Left kidney (tissue), 8 donors: Measurements from ENCODE around the gene TFB2M. TPM values are rescaled to one million over a fixed set of nuclear protein-coding genes. Genes with fewer than 3 reads are reported as not detected.
A peak's percentile ranks its signal among the peaks of the same experiment; 100 is the strongest.
"Not testable (repeated sequence)": the region's sequence is repeated elsewhere in the genome, so short reads cannot be mapped to it uniquely, and the experiment has no call there.

Experiments used
- DNase-seq: peaks from one replicate; pipeline ENCODE4 v3.0.0-alpha.2; 2013
- long read RNA-seq, 8 donors: transcript quantifications; one replicate each; lab custom pipeline, GENCODE V29; 2026
- polyA plus RNA-seq: library from polyadenylated mRNA; unstranded; fragments of 120-200 nt; gene quantifications from one replicate; pipeline ENCODE4 v1.2.1, GENCODE V29; 2013; ENCODE audit not compliant: insufficient read length

Gene TFB2M, protein sequence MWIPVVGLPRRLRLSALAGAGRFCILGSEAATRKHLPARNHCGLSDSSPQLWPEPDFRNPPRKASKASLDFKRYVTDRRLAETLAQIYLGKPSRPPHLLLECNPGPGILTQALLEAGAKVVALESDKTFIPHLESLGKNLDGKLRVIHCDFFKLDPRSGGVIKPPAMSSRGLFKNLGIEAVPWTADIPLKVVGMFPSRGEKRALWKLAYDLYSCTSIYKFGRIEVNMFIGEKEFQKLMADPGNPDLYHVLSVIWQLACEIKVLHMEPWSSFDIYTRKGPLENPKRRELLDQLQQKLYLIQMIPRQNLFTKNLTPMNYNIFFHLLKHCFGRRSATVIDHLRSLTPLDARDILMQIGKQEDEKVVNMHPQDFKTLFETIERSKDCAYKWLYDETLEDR
- 21.3 TPM for polyA plus RNA-seq
- long read RNA-seq, donor 1, transcript TFB2M-201 (8 exons, 1,848 nt) = major isoform, 6 of 12 reads
- long read RNA-seq, donor 1, partial matches to known transcripts = 6 of 12 reads
- long read RNA-seq, donor 1, other reads (novel, unspliced or antisense) = 0 of 12 reads
- long read RNA-seq, donor 2, transcript TFB2M-201 (8 exons, 1,848 nt) = major isoform, 12 of 12 reads
- long read RNA-seq, donor 2, partial matches to known transcripts = 0 of 12 reads
- long read RNA-seq, donor 2, other reads (novel, unspliced or antisense) = 0 of 12 reads
- long read RNA-seq, donor 3, partial matches to known transcripts = 0 of 3 reads
- long read RNA-seq, donor 3, other reads (novel, unspliced or antisense) = 0 of 3 reads
- long read RNA-seq, donor 4 = 0 reads
- long read RNA-seq, donor 5, transcript TFB2M-201 (8 exons, 1,848 nt) = major isoform, 15 of 15 reads
- long read RNA-seq, donor 5, partial matches to known transcripts = 0 of 15 reads
- long read RNA-seq, donor 5, other reads (novel, unspliced or antisense) = 0 of 15 reads
- long read RNA-seq, donor 6, transcript TFB2M-201 (8 exons, 1,848 nt) = major isoform, 7 of 7 reads
- long read RNA-seq, donor 6, partial matches to known transcripts = 0 of 7 reads
- long read RNA-seq, donor 6, other reads (novel, unspliced or antisense) = 0 of 7 reads
- long read RNA-seq, donor 7, transcript TFB2M-201 (8 exons, 1,848 nt) = major isoform, 11 of 11 reads
- long read RNA-seq, donor 7, partial matches to known transcripts = 0 of 11 reads
- long read RNA-seq, donor 7, other reads (novel, unspliced or antisense) = 0 of 11 reads
- long read RNA-seq, donor 8, transcript TFB2M-201 (8 exons, 1,848 nt) = major isoform, 6 of 6 reads
- long read RNA-seq, donor 8, partial matches to known transcripts = 0 of 6 reads
- long read RNA-seq, donor 8, other reads (novel, unspliced or antisense) = 0 of 6 reads

- peak; percentile 98 for DNase-seq
These were observed at the start of gene TFB2M, which contains the start of gene CNST for GRCh38 chr1:246566128-246566812. TSS of gene TFB2M (minus strand) at chr1:246566261. CDS start at chr1:246566138, 123 bp downstream. TSS of gene CNST (plus strand) at chr1:246566456. CDS start at chr1:246591563, 25,107 bp downstream.

GRCh38 chr1:246613096-246613758 lies 47.2 kb upstream of the TFB2M start:
- no peak for DNase-seq

DNA sequence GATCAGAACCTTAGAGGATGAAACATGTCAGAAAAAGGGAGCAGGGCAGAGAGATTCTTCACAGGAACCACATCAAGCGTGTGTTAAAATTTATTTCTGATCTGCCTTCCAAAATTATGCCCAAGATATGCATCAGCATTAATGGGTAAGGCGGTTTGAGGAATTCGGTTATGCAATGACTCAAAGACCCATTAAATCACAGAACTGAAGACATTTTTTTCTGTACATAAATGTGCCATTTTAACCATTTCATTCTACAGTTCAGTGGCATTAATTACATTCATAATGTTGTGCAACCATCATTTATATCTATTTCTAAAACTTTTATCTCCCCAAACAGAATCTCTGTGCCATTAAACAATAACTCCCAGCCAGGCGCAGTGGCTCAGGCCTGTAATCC lies 43.6 kb upstream of the TFB2M start:
- DNase-seq = no peak

DNA sequence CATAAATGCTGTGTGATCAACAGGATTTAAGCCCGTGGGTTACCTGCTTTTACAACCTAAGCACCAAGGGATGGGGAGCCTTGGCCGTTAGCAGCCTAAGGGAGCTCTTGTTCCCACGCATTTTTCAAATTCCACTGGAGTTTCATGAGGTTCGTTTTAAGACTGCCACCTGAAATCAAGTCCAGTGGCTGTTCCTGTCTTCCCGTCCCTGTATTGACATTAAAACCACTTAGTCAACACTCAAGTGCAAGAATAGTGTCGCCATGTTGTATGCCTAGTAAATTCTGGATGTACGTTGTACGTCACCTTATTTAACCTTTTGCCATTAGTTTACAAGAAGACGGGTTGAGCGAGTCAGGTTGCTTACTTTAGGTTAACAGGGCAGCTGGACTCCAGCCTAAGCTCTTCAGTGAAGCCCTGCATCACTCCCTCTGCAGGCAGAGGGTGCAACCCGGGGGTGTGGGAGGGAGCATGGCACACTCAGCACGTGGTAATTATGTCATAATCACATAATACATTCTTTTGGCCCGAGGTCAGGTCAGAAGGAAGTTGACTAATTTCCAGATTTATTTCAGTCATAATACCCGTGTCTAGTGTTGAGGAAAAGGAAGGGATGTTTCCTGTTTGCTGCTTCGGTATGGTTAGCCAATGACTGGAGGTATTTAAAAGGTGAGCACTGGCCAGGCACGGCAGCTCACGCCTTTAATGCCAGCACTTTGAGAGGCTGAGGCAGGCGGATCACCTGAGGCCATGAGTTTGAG lies 42.7 kb upstream of the TFB2M start:
- peak; percentile 24 for DNase-seq

GRCh38 chr1:246607462-246607861 lies 41.4 kb upstream of the TFB2M start:
- no peak for DNase-seq

DNA sequence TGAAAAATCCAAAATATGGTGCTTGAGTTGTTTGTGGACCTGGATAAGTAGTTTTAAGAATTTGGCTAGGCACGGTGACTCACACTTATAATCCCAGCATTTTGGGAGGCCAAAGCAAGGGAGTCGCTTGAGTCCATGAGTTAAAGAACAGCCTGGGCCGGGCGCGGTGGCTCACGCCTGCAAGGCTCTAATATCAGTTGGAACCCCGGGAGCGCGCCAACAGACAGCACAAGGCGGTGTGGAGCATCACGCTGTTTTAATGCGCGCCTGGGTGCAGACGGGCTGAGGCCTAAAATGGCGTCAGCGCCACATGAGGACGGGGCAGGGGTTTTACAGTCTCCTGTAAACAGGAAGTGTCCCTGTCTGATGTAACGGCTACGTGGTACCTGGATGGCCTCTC lies 39.2 kb upstream of the TFB2M start:
- not testable (repeated sequence) for DNase-seq

DNA sequence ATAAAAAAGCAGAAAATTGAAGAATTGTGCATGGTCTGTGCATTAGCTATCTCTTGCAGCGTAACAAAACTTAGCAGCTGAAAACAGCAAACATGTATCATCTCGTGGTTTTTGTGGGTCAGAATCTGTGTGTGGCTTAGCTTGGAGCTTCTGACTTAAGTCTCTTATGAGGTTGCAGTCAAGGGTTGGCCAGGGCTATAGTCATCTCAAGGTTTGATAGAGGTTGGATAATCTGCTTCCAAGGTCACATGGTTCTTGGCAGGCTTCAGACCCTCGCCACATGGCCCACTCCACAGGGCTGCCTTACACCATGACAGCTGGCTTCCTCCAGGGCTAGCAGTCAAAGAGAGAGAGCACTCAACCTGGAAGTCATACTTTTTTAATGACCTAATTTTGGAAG lies 36.1 kb upstream of the TFB2M start:
- DNase-seq = no peak

- DNase-seq = no peak
These were observed 34.5 kb upstream of the TFB2M start for GRCh38 chr1:246600579-246600978.

DNA sequence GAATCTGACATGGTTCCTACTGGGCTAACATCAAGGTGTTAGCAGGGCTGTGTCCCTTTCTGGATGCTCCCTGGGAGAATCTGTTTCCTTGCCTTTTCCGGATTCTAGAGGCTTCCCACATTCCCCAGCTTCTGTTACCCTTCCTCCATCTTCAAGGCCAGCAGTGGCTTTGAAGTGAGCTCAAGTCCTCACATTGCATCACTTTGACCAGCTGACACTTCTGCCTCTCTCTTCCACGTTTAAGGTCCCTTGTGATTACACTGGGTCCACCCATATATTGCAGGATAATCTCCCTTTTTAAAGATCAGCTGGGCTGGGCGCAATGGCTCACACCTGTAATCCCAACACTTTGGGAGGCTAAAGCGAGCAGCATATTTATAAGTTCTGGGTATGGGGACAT lies 33.3 kb upstream of the TFB2M start:
- no peak for DNase-seq

GRCh38 chr1:246597971-246598370 lies 31.9 kb upstream of the TFB2M start:
- no peak for DNase-seq

- peak; percentile 12 for DNase-seq
These were observed 31.3 kb upstream of the TFB2M start for GRCh38 chr1:246597340-246597739.

GRCh38 chr1:246595146-246595545 lies 29.1 kb upstream of the TFB2M start:
- no peak for DNase-seq

GRCh38 chr1:246592695-246593094 lies 26.6 kb upstream of the TFB2M start:
- DNase-seq = no peak

- no peak for DNase-seq
These were observed 25.9 kb upstream of the TFB2M start for GRCh38 chr1:246591958-246592357.

- no peak for DNase-seq
These were observed 25.4 kb upstream of the TFB2M start for GRCh38 chr1:246591504-246591903.

DNA sequence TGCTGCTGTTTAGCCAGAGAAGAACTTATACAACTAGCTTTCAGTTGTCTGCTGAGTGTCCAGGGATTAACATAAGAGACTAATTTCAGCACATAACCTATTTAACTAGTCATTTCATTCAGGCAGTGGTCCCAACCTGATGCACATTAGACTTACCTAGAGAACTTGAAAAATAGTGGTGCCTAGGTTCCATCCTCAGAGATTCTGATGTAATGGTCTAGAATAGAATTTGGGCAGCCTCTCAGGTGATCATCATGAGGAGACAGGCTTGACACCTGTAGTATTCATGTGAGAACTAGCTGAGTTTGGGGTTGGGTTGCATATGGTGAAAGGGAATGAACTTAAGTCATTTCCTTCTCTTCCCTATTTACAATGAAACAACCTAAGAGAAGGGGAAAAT lies 25.0 kb upstream of the TFB2M start:
- no peak for DNase-seq

DNA sequence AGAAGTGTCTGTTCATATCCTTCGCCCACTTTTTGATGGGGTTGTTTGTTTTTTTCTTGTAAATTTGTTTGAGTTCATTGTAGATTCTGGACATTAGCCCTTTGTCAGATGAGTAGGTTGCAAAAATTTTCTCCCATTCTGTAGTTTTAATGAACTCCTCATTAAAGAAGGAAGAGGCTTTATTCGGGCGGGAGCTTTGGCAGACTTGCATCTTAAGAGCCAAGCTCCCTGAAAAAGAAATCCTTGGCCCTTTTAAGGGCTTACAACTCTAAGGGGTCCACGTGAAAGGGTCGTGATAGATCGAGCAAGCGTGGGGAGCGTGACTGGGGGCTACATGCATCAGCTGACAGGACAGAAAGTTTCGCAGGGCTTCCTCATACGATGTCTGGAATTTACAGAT lies 23.9 kb upstream of the TFB2M start:
- not testable (repeated sequence) for DNase-seq

DNA sequence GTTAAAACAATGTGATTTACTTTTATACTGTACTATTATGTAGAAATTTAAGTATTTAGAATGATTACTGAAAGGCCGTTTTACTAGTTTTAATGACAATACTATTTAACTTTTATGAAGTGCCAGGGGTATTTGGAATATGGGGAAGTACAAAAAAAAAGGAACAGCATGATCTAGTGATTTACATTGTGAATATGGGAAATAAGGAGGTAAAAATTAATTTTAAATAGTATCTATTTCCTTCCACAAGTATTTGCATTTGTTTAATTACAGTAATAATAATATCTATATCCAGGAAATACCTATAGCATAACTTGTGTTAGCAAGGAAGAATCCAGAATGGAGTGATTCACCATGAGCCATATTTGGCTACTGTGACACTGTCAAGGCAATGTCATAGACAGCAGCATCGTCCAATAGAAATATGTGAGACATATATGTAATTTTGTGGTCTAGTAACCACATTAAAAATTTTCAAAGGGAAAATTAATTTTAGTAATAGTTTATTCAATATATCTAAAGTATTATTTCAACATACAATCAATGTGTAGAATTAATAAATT lies 22.2 kb upstream of the TFB2M start:
- no peak for DNase-seq

DNA sequence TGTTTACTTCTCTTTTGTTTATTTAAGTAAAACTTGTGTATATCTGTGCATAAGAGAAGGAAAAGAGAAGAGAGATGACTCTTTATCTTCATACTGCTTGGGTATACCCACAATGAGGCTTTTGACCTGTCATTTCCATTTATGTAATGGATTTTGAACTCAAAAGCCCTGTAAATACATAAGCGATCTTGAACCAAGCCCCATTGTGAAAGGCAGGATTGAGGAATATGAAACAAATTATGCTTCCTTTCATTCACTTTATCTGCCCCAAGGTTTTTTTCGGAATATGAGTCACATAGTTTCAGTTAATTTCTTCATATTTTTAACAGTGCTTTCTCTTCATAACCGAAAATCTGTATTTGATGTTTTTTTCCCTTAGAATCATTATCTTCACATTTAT lies 21.5 kb upstream of the TFB2M start:
- DNase-seq = no peak

DNA sequence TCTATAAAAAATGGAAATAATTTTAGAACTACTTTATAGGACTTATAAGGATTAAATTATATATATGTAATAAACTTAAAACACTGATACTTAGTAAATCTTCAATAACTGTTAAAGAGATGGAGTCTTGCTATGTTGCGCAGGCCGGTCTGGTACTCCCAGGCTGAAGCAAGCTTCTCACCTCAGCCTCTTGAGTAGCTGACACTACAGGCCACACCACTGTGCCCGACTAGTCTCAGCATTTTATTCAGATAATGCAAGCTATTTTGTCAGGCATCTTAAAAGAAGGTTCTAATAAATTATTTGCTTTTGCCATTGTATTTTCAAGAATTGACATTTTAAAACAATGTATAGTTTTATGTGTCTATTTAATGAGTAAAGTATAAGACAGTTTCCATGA lies 21.0 kb upstream of the TFB2M start:
- DNase-seq = no peak
